ENCODE results near the gene LAPTM4A.
"Not testable (repeated sequence)": the region's sequence is repeated elsewhere in the genome, so short reads cannot be mapped to it uniquely, and the experiment has no call there.

DNA sequence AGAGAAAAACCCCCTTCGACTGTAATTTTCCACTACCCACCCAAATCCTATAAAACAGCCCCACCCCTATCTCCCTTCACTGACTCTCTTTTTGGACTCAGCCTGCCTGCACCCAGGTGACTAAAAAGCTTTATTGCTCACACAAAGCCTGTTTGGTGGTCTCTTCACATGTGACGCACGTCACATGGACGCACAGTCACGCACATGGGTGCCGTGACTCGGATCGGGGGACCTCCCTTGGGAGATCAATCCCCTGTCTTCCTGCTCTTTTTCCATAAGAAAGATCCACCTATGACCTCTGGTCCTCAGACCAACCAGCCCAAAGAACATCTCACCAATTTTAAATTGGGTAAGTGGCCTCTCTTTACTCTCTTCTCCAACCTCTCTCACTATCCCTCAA is 31.4 kb upstream of the LAPTM4A start:
- not testable (repeated sequence) for TF ChIP-seq POLR2A (IDR thresholded peaks at IDR 0.05)
- TF ChIP-seq, protein P1, sequence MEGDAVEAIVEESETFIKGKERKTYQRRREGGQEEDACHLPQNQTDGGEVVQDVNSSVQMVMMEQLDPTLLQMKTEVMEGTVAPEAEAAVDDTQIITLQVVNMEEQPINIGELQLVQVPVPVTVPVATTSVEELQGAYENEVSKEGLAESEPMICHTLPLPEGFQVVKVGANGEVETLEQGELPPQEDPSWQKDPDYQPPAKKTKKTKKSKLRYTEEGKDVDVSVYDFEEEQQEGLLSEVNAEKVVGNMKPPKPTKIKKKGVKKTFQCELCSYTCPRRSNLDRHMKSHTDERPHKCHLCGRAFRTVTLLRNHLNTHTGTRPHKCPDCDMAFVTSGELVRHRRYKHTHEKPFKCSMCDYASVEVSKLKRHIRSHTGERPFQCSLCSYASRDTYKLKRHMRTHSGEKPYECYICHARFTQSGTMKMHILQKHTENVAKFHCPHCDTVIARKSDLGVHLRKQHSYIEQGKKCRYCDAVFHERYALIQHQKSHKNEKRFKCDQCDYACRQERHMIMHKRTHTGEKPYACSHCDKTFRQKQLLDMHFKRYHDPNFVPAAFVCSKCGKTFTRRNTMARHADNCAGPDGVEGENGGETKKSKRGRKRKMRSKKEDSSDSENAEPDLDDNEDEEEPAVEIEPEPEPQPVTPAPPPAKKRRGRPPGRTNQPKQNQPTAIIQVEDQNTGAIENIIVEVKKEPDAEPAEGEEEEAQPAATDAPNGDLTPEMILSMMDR (IDR thresholded peaks at IDR 0.05): not testable (repeated sequence)

All from breast epithelium (tissue), 3 donors.